Glutamatergic neuron (in vitro differentiated cells): Measurements from ENCODE around the gene PHRF1. TPM values are rescaled to one million over a fixed set of nuclear protein-coding genes. Genes with fewer than 3 reads are reported as not detected.
A peak's percentile ranks its signal among the peaks of the same experiment; 100 is the strongest.
"Not testable (repeated sequence)": the region's sequence is repeated elsewhere in the genome, so short reads cannot be mapped to it uniquely, and the experiment has no call there.

Experiments
- DNase-seq: peaks from one replicate; pipeline ENCODE4 v3.0.0; 2022
- H3K27ac Mint-ChIP-seq: one replicate; pipeline ENCODE4 v1.8.0; 2020; ENCODE audit warnings: mild to moderate bottlenecking, mixed read lengths, inconsistent platforms; ENCODE audit not compliant: unreplicated experiment
- H3K27me3 Mint-ChIP-seq: one replicate; pipeline ENCODE4 v1.8.0; 2020; ENCODE audit warnings: mild to moderate bottlenecking, moderate library complexity, mixed read lengths, inconsistent platforms; ENCODE audit not compliant: unreplicated experiment
- H3K36me3 Mint-ChIP-seq: one replicate; pipeline ENCODE4 v1.8.0; 2020; ENCODE audit warnings: mild to moderate bottlenecking, mixed read lengths, inconsistent platforms; ENCODE audit not compliant: unreplicated experiment
- H3K4me1 Mint-ChIP-seq: one replicate; pipeline ENCODE4 v1.8.0; 2020; ENCODE audit warnings: mild to moderate bottlenecking, low read depth, mixed read lengths, inconsistent platforms; ENCODE audit not compliant: unreplicated experiment
- H3K4me3 Mint-ChIP-seq: one replicate; pipeline ENCODE4 v1.8.0; 2020; ENCODE audit warnings: mild to moderate bottlenecking, mixed read lengths, inconsistent platforms; ENCODE audit not compliant: unreplicated experiment
- H3K9me3 Mint-ChIP-seq: one replicate; pipeline ENCODE4 v1.8.0; 2020; ENCODE audit warnings: mild to moderate bottlenecking, moderate library complexity, mixed read lengths, inconsistent platforms; ENCODE audit not compliant: unreplicated experiment
- CTCF ChIP-seq: fragments of 200-600 bp; sonication (generic); IDR thresholded peaks from one replicate; pipeline ENCODE4 v1.5.0; 2021; ENCODE audit not compliant: partially characterized antibody, unreplicated experiment
- total RNA-seq: library from RNA; stranded (reverse); fragmentation: NEBNext Ultra II Directional; extraction: Animal tissue kit (Norgen Biotek cat#: 25700); gene quantifications from one replicate; pipeline ENCODE4 v1.2.1, GENCODE V29; 2021; ENCODE audit not compliant: unreplicated experiment

Gene PHRF1
- total RNA-seq, 1 donor from 2014 or later, result 41.6 TPM

GRCh38 chr11:571802-572185 lies 4.5 kb upstream of the PHRF1 start:
- H3K27ac Mint-ChIP-seq, result no peak overlapping the region
- peaks cover 16% of the 10 kb centered on the region for H3K27me3 Mint-ChIP-seq
- no peak overlapping the region for H3K4me3 Mint-ChIP-seq
- no peak for DNase-seq
- peaks cover 10% of the 10 kb centered on the region for H3K9me3 Mint-ChIP-seq
- H3K36me3 Mint-ChIP-seq, result no peaks in the 10 kb centered on the region
- peaks cover 11% of the 10 kb centered on the region for H3K4me1 Mint-ChIP-seq
- TF ChIP-seq CTCF, result no peak

GRCh38 chr11:573146-573759 lies 3.0 kb upstream of the PHRF1 start:
- Mint-ChIP-seq H3K4me1 (peaks cover 17% of the 10 kb centered on the region), H3K27me3 (peaks cover 22% of the 10 kb centered on the region), H3K9me3 (peaks cover 12% of the 10 kb centered on the region), H3K27ac (no peak overlapping the region), H3K36me3 (no peaks in the 10 kb centered on the region), H3K4me3 (no peak overlapping the region)
- no peak for DNase-seq
- TF ChIP-seq CTCF, result no peak

- H3K4me3 Mint-ChIP-seq, result peak overlapping the region; percentile 89
- peaks cover 12% of the 10 kb centered on the region for H3K9me3 Mint-ChIP-seq
- not testable (repeated sequence) for H3K36me3 Mint-ChIP-seq, H3K27ac Mint-ChIP-seq, DNase-seq
- peaks cover 21% of the 10 kb centered on the region for H3K27me3 Mint-ChIP-seq
- H3K4me1 Mint-ChIP-seq, result peaks cover 17% of the 10 kb centered on the region
These were observed 2.2 kb upstream of the PHRF1 start for GRCh38 chr11:574031-574570.

- H3K27me3 Mint-ChIP-seq, result peaks cover 19% of the 10 kb centered on the region
- peak overlapping the region; percentile 55 for H3K27ac Mint-ChIP-seq
- peak overlapping the region; percentile 89 for H3K4me3 Mint-ChIP-seq
- no peaks in the 10 kb centered on the region for H3K36me3 Mint-ChIP-seq
- peaks cover 22% of the 10 kb centered on the region for H3K4me1 Mint-ChIP-seq
- no peak for DNase-seq
- peaks cover 12% of the 10 kb centered on the region for H3K9me3 Mint-ChIP-seq
- TF ChIP-seq CTCF, result no peak
These were observed 1.5 kb upstream of the PHRF1 start for GRCh38 chr11:574632-575312.

GRCh38 chr11:575313-575995 lies 816 bp upstream of the PHRF1 start:
- peaks cover 22% of the 10 kb centered on the region for H3K4me1 Mint-ChIP-seq
- H3K4me3 Mint-ChIP-seq, result peak overlapping the region; percentile 89
- H3K27me3 Mint-ChIP-seq, result peaks cover 19% of the 10 kb centered on the region
- H3K27ac Mint-ChIP-seq, result peak overlapping the region; percentile 55
- no peak for DNase-seq
- TF ChIP-seq CTCF, result no peak
- no peaks in the 10 kb centered on the region for H3K36me3 Mint-ChIP-seq
- H3K9me3 Mint-ChIP-seq, result peaks cover 12% of the 10 kb centered on the region
